ENCODE data around the gene PRR16.

- no peak for TF ChIP-seq EZH2 (IDR thresholded peaks at IDR 0.05; ENCODE audit: borderline replicate concordance, low read depth, low read length, poor library complexity, severe bottlenecking)
- TF ChIP-seq CTCF (conservative IDR thresholded peaks at IDR 0.05; ENCODE audit: low read depth, low read length) = no peak
Measured at GRCh38 chr5:120600639-120601038, 136.5 kb downstream of the PRR16 start.
